SU-DHL-6 (cell line): ENCODE measurements around the gene KLHL18.

Experiments
- H2AFZ ChIP-seq: fragments of 200-600 bp; sonication (generic); 2 replicates; pipeline ENCODE4 v1.6.1; 2014; ENCODE audit warnings: low read depth, mild to moderate bottlenecking, moderate library complexity, mixed read lengths, antibody characterized with exemption, low read length; ENCODE audit not compliant: severe bottlenecking
- H3F3A ChIP-seq: fragments of 200-600 bp; shearing (Covaris generic); 2 replicates; pipeline ENCODE4 v1.6.0; 2016; ENCODE audit warnings: antibody characterized with exemption, mild to moderate bottlenecking; ENCODE audit not compliant: insufficient read depth
- H3K27ac ChIP-seq: fragments of 200-600 bp; sonication (generic); 2 replicates; pipeline ENCODE4 v1.5.1; 2016; ENCODE audit warnings: low read depth, mild to moderate bottlenecking, low read length, moderate library complexity, mixed read lengths
- H3K27me3 ChIP-seq: fragments of 200-600 bp; sonication (generic), shearing (Covaris generic); 2 replicates; pipeline ENCODE4 v1.6.0; 2014; ENCODE audit warnings: mild to moderate bottlenecking, low read length
- H3K36me3 ChIP-seq: fragments of 200-600 bp; sonication (generic); 2 replicates; pipeline ENCODE4 v1.6.1; 2014; ENCODE audit warnings: mild to moderate bottlenecking, low read length, mixed read lengths
- H3K4me2 ChIP-seq: fragments of 300-600, 200-600 bp; shearing (Covaris generic), sonication (generic); 2 replicates; pipeline ENCODE4 v1.6.0; 2014; ENCODE audit warnings: low read length, low read depth, mild to moderate bottlenecking; ENCODE audit not compliant: poor library complexity, severe bottlenecking
- H3K4me3 ChIP-seq: fragments of 200-600 bp; sonication (generic); 2 replicates; pipeline ENCODE4 v1.5.1; 2014; ENCODE audit warnings: antibody characterized with exemption, low read length, mild to moderate bottlenecking, mixed read lengths; ENCODE audit not compliant: insufficient read depth, poor library complexity, severe bottlenecking
- H3K79me2 ChIP-seq: fragments of 200-600 bp; sonication (generic); 2 replicates; pipeline ENCODE4 v1.6.1; 2014; ENCODE audit warnings: mild to moderate bottlenecking, low read length, moderate library complexity; ENCODE audit not compliant: insufficient read depth
- H3K9ac ChIP-seq: fragments of 200-600 bp; sonication (generic); 2 replicates; pipeline ENCODE4 v1.7.0; 2014; ENCODE audit warnings: mild to moderate bottlenecking, low read length
- H3K9me2 ChIP-seq: fragments of 200-600 bp; sonication (generic); replicated peaks from 2 replicates; pipeline ENCODE4 v1.6.1; 2014; ENCODE audit warnings: low read length; ENCODE audit not compliant: insufficient read depth
- H3K9me3 ChIP-seq: fragments of 200-600 bp; sonication (generic); 2 replicates; pipeline ENCODE4 v1.6.1; 2014; ENCODE audit warnings: low read length, mixed read lengths; ENCODE audit not compliant: insufficient read depth
- H4K20me1 ChIP-seq: fragments of 200-600 bp; sonication (generic); 2 replicates; pipeline ENCODE4 v1.6.1; 2014; ENCODE audit warnings: low read depth, mild to moderate bottlenecking, antibody characterized with exemption, low read length, moderate library complexity, mixed read lengths
- EZH2phosphoT487 ChIP-seq: fragments of 200-600 bp; sonication (generic), shearing (Covaris generic); conservative IDR thresholded peaks from 2 replicates; pipeline ENCODE4 v1.6.1; 2018; ENCODE audit warnings: mild to moderate bottlenecking, antibody characterized with exemption, low read length, moderate library complexity, mixed read lengths
- TF ChIP-seq, protein P1 (sequence below): fragments of 200-600 bp; sonication (generic); IDR thresholded peaks from one replicate; pipeline ENCODE4 v1.5.1; 2017; ENCODE audit warnings: antibody characterized with exemption, mild to moderate bottlenecking, low read length, moderate library complexity; ENCODE audit not compliant: insufficient read depth, poor library complexity, severe bottlenecking

Gene KLHL18

DNA sequence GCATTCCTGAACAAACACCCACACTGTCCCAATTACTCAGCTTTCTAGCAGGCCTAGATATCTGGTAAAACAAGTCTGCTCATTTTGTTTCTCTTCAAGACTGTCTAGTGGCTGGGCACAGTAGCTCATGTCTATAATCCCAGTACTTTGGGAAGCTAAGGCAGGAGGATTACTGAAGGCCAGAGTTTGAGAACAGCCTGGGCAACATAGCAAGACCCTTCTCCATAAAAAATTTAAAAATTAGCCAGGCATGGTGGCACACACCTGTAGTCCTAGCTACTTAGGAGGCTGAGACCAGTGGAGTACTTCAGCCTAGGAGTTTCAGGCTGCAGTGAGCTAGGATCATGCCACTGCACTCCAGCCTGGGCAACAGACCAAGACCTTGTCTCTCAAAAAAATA is 91.8 kb downstream of the KLHL18 start:
- Histone ChIP-seq H3K4me3 (no peak overlapping the region), H4K20me1 (no peaks in the 10 kb centered on the region), H3K9me3 (no peaks in the 10 kb centered on the region), H2AFZ (no peak overlapping the region), H3K4me2 (no peak overlapping the region), H3K9me2 (no peaks in the 10 kb centered on the region), H3K27ac (no peak overlapping the region), H3K9ac (no peak overlapping the region), H3K79me2 (no peaks in the 10 kb centered on the region; the same call in 1 of the 2 replicates), H3K27me3 (no peaks in the 10 kb centered on the region), H3K36me3 (no peaks in the 10 kb centered on the region), H3F3A (no peaks in the 10 kb centered on the region)
- TF ChIP-seq, protein P1, sequence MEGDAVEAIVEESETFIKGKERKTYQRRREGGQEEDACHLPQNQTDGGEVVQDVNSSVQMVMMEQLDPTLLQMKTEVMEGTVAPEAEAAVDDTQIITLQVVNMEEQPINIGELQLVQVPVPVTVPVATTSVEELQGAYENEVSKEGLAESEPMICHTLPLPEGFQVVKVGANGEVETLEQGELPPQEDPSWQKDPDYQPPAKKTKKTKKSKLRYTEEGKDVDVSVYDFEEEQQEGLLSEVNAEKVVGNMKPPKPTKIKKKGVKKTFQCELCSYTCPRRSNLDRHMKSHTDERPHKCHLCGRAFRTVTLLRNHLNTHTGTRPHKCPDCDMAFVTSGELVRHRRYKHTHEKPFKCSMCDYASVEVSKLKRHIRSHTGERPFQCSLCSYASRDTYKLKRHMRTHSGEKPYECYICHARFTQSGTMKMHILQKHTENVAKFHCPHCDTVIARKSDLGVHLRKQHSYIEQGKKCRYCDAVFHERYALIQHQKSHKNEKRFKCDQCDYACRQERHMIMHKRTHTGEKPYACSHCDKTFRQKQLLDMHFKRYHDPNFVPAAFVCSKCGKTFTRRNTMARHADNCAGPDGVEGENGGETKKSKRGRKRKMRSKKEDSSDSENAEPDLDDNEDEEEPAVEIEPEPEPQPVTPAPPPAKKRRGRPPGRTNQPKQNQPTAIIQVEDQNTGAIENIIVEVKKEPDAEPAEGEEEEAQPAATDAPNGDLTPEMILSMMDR, result no peak
- TF ChIP-seq EZH2phosphoT487, result no peak

DNA sequence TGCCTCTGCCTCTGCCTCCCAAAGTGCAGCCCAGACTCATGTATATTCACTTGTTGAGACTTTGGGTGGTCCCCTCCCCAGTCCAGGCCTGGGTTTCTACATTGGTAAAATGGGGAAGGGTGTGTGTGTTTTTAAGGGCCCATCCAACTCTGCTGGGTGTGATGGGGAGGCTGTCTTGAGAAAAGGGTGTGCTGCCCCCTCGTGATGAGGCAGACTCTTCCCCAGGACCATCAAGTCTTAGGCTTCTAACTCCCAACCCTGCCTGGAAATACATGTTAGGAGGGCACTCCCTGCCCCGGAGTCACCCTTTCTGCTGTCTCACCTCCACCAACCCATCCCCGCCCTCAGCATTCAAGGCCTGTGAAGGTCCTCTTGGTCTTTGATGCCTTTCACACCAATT is 93.6 kb downstream of the KLHL18 start:
- Histone ChIP-seq H3K9me3 (no peaks in the 10 kb centered on the region), H3K27me3 (no peaks in the 10 kb centered on the region), H3F3A (no peaks in the 10 kb centered on the region), H3K4me2 (no peak overlapping the region), H3K27ac (no peak overlapping the region), H3K9me2 (no peaks in the 10 kb centered on the region), H3K79me2 (peaks cover 6% of the 10 kb centered on the region), H3K36me3 (no peaks in the 10 kb centered on the region), H3K9ac (no peak overlapping the region), H4K20me1 (no peaks in the 10 kb centered on the region), H2AFZ (no peak overlapping the region), H3K4me3 (no peak overlapping the region)
- no peak for TF ChIP-seq EZH2phosphoT487
- TF ChIP-seq, protein P1, result no peak

DNA sequence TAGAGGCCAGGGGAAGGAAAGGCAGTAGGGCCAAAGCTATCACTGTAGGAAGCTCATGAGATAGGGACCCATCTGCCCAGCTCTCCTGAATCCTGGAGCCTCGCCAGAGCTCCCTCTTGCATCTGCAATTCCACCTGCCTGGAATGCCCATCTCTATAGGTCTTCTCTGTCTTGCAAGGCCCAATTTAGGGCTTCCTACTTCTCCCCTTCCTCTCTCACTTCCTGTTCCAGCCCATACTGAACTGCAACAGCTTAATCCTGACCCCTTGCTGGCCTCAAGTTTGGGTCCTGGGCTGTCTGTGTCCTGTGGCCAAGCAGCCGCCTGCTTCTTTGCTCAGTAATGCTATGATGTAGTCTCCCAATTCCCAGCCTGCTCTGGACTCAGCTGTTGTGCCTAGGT is 94.4 kb downstream of the KLHL18 start:
- no peak overlapping the region for H3K4me2 ChIP-seq
- no peak for TF ChIP-seq EZH2phosphoT487
- TF ChIP-seq, protein P1, result no peak

DNA sequence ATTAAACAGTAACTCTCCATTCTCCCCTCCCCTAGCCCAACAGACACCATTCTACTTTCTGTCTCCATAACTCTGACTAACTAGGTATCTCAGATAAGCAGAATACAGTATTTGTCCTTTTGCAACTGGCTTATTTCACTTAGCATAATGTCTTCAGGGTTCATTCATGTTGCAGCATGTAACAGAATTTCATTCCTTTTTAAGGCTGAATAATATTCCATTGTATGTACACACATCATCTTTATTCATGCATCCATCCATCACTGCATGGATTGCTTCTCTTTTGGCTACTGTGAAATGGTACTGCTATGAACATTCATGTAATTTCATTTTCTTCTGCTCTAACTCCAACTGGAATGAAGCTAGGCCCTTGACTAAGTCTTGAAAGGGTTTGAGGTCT is 96.1 kb downstream of the KLHL18 start:
- Histone ChIP-seq H3K9me2 (no peaks in the 10 kb centered on the region), H3K4me3 (no peak overlapping the region), H3K36me3 (no peaks in the 10 kb centered on the region), H3K27ac (no peak overlapping the region), H3K27me3 (no peaks in the 10 kb centered on the region), H3K4me2 (peak overlapping the region; percentile 80), H3K9me3 (no peaks in the 10 kb centered on the region), H3K9ac (no peak overlapping the region), H3F3A (no peaks in the 10 kb centered on the region), H4K20me1 (0 out of 2 replicates have a peak, but pooled peaks cover 7% of the 10 kb centered on the region), H3K79me2 (peaks cover 31% of the 10 kb centered on the region), H2AFZ (no peak overlapping the region)
- TF ChIP-seq EZH2phosphoT487, result no peak
- TF ChIP-seq, protein P1, result no peak

More for the DNA sequence above, 94.4 kb downstream of the KLHL18 start:
- no peaks in the 10 kb centered on the region for H4K20me1 ChIP-seq
- no peaks in the 10 kb centered on the region for H3F3A ChIP-seq
- no peaks in the 10 kb centered on the region for H3K27me3 ChIP-seq
- H3K9me2 ChIP-seq, result no peaks in the 10 kb centered on the region
- H3K36me3 ChIP-seq, result no peaks in the 10 kb centered on the region
- no peaks in the 10 kb centered on the region for H3K9me3 ChIP-seq
- no peak overlapping the region for H3K4me3 ChIP-seq
- H3K79me2 ChIP-seq, result peaks cover 14% of the 10 kb centered on the region
- no peak overlapping the region for H3K27ac ChIP-seq
- no peak overlapping the region for H2AFZ ChIP-seq
- H3K9ac ChIP-seq, result no peak overlapping the region
